ENCODE measurements around the gene TCHP. TPM values are rescaled to one million over a fixed set of nuclear protein-coding genes. Genes with fewer than 3 reads are reported as not detected.
"Not testable (repeated sequence)": the region's sequence is repeated elsewhere in the genome, so short reads cannot be mapped to it uniquely, and the experiment has no call there.

Gene TCHP
- total RNA-seq, 1 experiment from 2014 or later, result 28.0 TPM

DNA sequence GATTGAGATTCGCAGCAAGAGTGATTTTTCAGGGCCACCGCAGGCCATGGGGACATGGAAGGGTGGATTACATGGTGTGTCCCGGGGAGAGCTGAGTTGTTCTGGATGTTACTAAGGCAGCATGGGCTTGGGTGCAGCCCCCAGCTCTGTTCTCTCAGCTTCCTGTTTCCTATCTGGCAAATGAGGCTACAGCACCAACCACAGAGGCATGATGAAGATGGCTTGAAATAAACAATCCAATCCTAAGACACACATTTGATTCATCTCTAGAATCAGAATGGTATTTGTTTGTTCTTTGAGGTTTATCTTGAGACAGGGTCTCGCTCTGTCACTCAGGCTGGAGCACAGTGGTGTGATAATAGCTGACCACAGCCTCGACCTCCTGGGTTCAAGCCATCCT is 41.3 kb upstream of the TCHP start:
- CTCF ChIA-PET, result no interaction called here
- Mint-ChIP-seq H3K4me1 (ENCODE audit: low read depth, unreplicated experiment) (no peaks in the 10 kb centered on the region), H3K36me3 (ENCODE audit: insufficient read depth, unreplicated experiment) (no peaks in the 10 kb centered on the region), H3K27ac (ENCODE audit: unreplicated experiment) (no peak overlapping the region), H3K27me3 (ENCODE audit: unreplicated experiment) (no peaks in the 10 kb centered on the region), H3K9me3 (ENCODE audit: low read depth, unreplicated experiment) (no peaks in the 10 kb centered on the region), H3K4me3 (ENCODE audit: low read depth, unreplicated experiment) (no peak overlapping the region)
- TF ChIP-seq CTCF (IDR thresholded peaks at IDR 0.05; ENCODE audit: unreplicated experiment), result no peak
- BruUV-seq (replicated peaks), result no TSS peak
- no peak for DNase-seq
- intact Hi-C loops (cut with micrococcal nuclease; ENCODE audit: unreplicated experiment), result no loop called here

DNA sequence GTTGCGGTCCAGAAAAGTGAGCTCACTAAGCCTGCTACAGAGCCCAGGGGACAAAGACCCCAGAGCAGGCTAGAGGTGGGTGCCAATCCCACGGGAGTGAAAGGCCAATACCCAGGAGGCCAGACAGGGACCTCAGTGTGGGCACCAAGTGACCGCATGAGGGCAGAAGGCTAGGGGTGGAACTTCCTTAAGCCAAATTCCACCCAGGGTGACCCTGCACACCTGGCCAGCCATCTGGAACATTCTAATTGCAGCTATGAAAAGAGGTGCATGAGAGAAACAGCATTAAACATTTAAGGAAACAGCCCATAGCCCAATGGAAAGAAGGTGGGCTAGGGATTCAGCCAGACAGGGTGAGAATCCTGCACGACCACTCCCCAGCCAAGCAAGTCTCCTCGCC is 39.1 kb upstream of the TCHP start:
- Mint-ChIP-seq H3K27me3 (ENCODE audit: unreplicated experiment) (no peaks in the 10 kb centered on the region), H3K4me3 (ENCODE audit: low read depth, unreplicated experiment) (no peak overlapping the region), H3K4me1 (ENCODE audit: low read depth, unreplicated experiment) (peaks cover 11% of the 10 kb centered on the region), H3K9me3 (ENCODE audit: low read depth, unreplicated experiment) (no peaks in the 10 kb centered on the region), H3K27ac (ENCODE audit: unreplicated experiment) (no peak overlapping the region), H3K36me3 (ENCODE audit: insufficient read depth, unreplicated experiment) (peaks cover 7% of the 10 kb centered on the region)
- CTCF ChIA-PET, result no interaction called here
- no peak for DNase-seq
- no peak for TF ChIP-seq CTCF (IDR thresholded peaks at IDR 0.05; ENCODE audit: unreplicated experiment)
- intact Hi-C loops (cut with micrococcal nuclease; ENCODE audit: unreplicated experiment), result no loop called here
- BruUV-seq (replicated peaks), result no TSS peak

DNA sequence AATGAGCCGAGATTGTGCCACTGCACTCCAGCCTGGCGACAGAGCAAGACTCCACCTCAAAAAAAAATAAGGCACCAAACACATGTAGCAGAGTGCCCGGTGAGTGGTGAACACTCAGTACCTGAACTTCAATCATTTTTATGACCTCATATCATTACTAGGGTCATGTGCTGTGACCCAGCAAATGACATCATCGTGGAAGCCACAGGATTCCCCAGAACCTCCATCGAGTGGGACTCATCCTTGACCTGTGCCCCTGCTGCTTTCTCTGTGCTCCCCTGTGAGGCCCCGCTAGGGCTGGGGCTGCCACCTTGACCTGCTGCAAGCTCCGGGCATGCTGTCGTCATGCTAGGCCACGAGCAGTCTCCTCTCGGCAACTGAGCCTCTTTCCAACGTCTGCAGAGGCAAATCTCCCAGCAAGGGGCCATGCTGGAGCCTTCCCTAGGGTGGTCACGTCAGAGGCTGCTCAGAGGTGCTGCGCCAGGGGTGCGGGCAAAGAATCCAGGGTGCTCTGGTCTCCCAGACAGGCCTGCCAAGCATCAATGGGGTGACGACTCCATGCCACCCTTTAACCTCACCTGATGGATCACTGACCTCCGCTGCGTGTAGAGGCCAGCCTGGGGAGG is 38.3 kb upstream of the TCHP start:
- BruUV-seq (replicated peaks), result no TSS peak
- H3K4me3 Mint-ChIP-seq (ENCODE audit: low read depth, unreplicated experiment), result no peak overlapping the region
- no peak for DNase-seq
- H3K36me3 Mint-ChIP-seq (ENCODE audit: insufficient read depth, unreplicated experiment), result peaks cover 7% of the 10 kb centered on the region
- H3K9me3 Mint-ChIP-seq (ENCODE audit: low read depth, unreplicated experiment), result no peaks in the 10 kb centered on the region
- CTCF ChIA-PET, result no interaction called here
- H3K27ac Mint-ChIP-seq (ENCODE audit: unreplicated experiment), result no peak overlapping the region
- H3K4me1 Mint-ChIP-seq (ENCODE audit: low read depth, unreplicated experiment), result peaks cover 11% of the 10 kb centered on the region
- no peak for TF ChIP-seq CTCF (IDR thresholded peaks at IDR 0.05; ENCODE audit: unreplicated experiment)
- intact Hi-C loops (cut with micrococcal nuclease; ENCODE audit: unreplicated experiment), result no loop called here
- H3K27me3 Mint-ChIP-seq (ENCODE audit: unreplicated experiment), result no peaks in the 10 kb centered on the region

GRCh38 chr12:109862491-109862890 is 37.6 kb upstream of the TCHP start:
- H3K4me1 Mint-ChIP-seq (ENCODE audit: low read depth, unreplicated experiment), result peaks cover 11% of the 10 kb centered on the region
- H3K27ac Mint-ChIP-seq (ENCODE audit: unreplicated experiment); H3K36me3 Mint-ChIP-seq (ENCODE audit: insufficient read depth, unreplicated experiment); H3K9me3 Mint-ChIP-seq (ENCODE audit: low read depth, unreplicated experiment); H3K27me3 Mint-ChIP-seq (ENCODE audit: unreplicated experiment); intact Hi-C loops (cut with micrococcal nuclease; ENCODE audit: unreplicated experiment); DNase-seq; BruUV-seq (replicated peaks); H3K4me3 Mint-ChIP-seq (ENCODE audit: low read depth, unreplicated experiment): not testable (repeated sequence)
- CTCF ChIA-PET, result interaction anchor here (0.6 kb wide), 1 partner anchor 9 kb away, joined by 3 read pairs; no protein-coding TSS in a partner anchor

Measured in Calu3 (cell line).